GM12878 (cell line): ENCODE results near the gene HMGB4.

Source experiments
- CTCF ChIP-seq, 3 experiments: IDR thresholded peaks in 2 of 3; conservative IDR thresholded peaks in 1 of 3; 2 replicates each; pipeline ENCODE4 v1.5.1; 2011; ENCODE audit warnings: low read depth in 3 of 3, low read length in 3 of 3, mild to moderate bottlenecking in 3 of 3, control low read depth in 2 of 3, moderate library complexity in 2 of 3, inconsistent platforms in 1 of 3, mixed read lengths in 1 of 3; ENCODE audit not compliant: control insufficient read depth in 2 of 3, insufficient read depth in 1 of 3; ENCODE audit errors: extremely low read depth in 1 of 3
- FOXM1 ChIP-seq: IDR thresholded peaks from 2 replicates; pipeline ENCODE4 v1.6.1; 2012; ENCODE audit warnings: low read depth, mild to moderate bottlenecking, inconsistent platforms, low read length, moderate library complexity
- HDAC2 ChIP-seq: fragments of 200-600 bp; sonication (generic); IDR thresholded peaks from 2 replicates; pipeline ENCODE4 v1.6.1; 2017
- IKZF2 ChIP-seq, 2 experiments: fragments of 450-650 bp; IDR thresholded peaks; 2 replicates each; pipeline ENCODE4 v1.6.1; 2017; ENCODE audit warnings: mild to moderate bottlenecking in 2 of 2, moderate library complexity in 2 of 2
- KDM1A ChIP-seq: fragments of 200-600 bp; sonication (generic); IDR thresholded peaks from 2 replicates; pipeline ENCODE4 v1.6.1; 2016; ENCODE audit warnings: borderline replicate concordance
- MTA3 ChIP-seq: IDR thresholded peaks from 2 replicates; pipeline ENCODE4 v1.6.1; 2012; ENCODE audit warnings: low read length, inconsistent platforms, borderline replicate concordance
- POLR2A ChIP-seq: IDR thresholded peaks from 2 replicates; pipeline ENCODE4 v1.6.1; 2011; ENCODE audit warnings: low read depth, mild to moderate bottlenecking, low read length
- RB1 ChIP-seq: fragments of 450-650 bp; formaldehyde crosslinking; IDR thresholded peaks from 2 replicates; pipeline ENCODE4 v1.6.1; 2017; ENCODE audit warnings: mild to moderate bottlenecking, borderline replicate concordance
- YY1 ChIP-seq: IDR thresholded peaks from 2 replicates; pipeline ENCODE4 v1.6.1; 2011; ENCODE audit warnings: low read depth, mild to moderate bottlenecking, low read length
- ZBTB33 ChIP-seq: fragments of 450-650 bp; IDR thresholded peaks from 2 replicates; pipeline ENCODE4 v1.6.1; 2017; ENCODE audit warnings: mild to moderate bottlenecking

GRCh38 chr1:33815061-33815460 lies 48.8 kb upstream of the HMGB4 start:
- TF ChIP-seq FOXM1 (no peak), POLR2A (no peak), CTCF (IDR thresholded peaks at IDR 0.05 in 2 of 3, conservative IDR thresholded peaks at IDR 0.05 in 1 of 3; ENCODE audit: control insufficient read depth in 2 of 3, extremely low read depth in 1 of 3, insufficient read depth in 1 of 3, low read depth in 3 of 3, low read length in 3 of 3) (no peak), KDM1A (no peak), MTA3 (no peak), HDAC2 (no peak), YY1 (no peak), IKZF2 (IDR thresholded peaks at IDR 0.05) (no peak), ZBTB33 (no peak), RB1 (no peak)
